GM20000 (cell line): ENCODE measurements around the gene SYNM.

Source experiments
- DNase-seq: peaks from one replicate; pipeline ENCODE4 v3.0.0; 2012; ENCODE audit warnings: low spot score
- TF ChIP-seq, protein P1 (sequence below): IDR thresholded peaks from 2 replicates; pipeline ENCODE4 v1.5.1; 2012; ENCODE audit warnings: mild to moderate bottlenecking, control low read depth; ENCODE audit errors: extremely low read depth, missing control alignments

Gene SYNM

GRCh38 chr15:99117111-99117510 lies 12.2 kb downstream of the SYNM start:
- TF ChIP-seq, protein P1, sequence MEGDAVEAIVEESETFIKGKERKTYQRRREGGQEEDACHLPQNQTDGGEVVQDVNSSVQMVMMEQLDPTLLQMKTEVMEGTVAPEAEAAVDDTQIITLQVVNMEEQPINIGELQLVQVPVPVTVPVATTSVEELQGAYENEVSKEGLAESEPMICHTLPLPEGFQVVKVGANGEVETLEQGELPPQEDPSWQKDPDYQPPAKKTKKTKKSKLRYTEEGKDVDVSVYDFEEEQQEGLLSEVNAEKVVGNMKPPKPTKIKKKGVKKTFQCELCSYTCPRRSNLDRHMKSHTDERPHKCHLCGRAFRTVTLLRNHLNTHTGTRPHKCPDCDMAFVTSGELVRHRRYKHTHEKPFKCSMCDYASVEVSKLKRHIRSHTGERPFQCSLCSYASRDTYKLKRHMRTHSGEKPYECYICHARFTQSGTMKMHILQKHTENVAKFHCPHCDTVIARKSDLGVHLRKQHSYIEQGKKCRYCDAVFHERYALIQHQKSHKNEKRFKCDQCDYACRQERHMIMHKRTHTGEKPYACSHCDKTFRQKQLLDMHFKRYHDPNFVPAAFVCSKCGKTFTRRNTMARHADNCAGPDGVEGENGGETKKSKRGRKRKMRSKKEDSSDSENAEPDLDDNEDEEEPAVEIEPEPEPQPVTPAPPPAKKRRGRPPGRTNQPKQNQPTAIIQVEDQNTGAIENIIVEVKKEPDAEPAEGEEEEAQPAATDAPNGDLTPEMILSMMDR, result no peak
- DNase-seq, result no peak

- DNase-seq, result no peak
- TF ChIP-seq, protein P1, result no peak
Observed at GRCh38 chr15:99117563-99118257, 12.8 kb downstream of the SYNM start.

DNA sequence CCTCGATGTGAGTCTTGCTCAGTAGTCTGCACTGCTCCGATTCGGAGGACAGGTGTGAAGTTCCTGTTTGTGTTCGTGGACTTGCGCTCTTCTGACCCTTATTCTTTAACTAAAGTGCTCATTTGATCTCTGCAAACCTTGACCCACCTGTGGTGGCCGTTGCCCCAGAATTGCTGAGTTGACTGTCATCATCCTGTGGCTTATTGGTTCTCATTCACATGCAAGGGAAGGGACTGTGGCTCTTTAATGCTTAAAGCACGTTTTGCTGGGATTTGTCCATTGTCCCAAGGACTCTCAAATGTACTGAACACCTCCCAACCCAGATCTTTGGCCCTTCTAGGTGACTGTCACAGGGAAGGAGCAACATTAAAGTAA lies 13.4 kb downstream of the SYNM start:
- TF ChIP-seq, protein P1, result no peak
- no peak for DNase-seq

DNA sequence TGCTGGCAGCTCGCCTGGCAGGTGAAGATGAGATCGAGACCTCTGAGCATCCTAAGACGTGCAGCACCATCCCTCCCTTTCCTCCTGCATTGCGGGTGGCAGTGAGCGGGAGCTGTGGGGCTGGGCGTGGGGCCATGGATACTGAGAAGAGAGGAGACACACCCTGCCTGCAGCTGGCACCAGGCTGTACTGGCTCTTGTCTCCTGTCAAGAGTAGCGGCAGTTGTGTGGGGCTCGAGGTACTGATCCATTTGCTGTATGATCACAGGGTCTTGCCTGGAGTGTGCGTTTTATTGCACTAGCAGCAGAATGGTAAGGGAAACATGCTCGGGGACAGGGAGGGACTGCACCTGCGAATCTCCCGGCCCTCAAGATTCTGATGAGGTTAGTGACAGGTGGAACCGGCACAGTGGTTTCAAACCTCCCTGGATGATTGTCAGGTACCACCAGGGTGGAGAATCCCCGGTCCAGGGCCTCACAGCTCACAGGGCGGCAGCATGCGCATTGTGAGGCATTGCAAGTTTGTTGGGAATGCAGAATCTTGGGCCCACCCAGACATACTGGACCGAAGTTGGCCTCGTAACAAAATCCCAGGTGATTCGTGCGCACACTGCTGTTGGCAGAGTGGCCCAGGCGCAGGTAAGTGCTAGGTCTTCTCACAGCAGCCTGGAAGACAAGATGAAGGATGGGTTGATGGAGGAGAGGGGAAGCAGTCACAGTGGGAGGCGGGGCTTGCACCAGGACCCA lies 14.1 kb downstream of the SYNM start:
- TF ChIP-seq, protein P1, result no peak
- DNase-seq, result no peak

- no peak for DNase-seq
- TF ChIP-seq, protein P1, result no peak
Observed at GRCh38 chr15:99120050-99120777, 15.3 kb downstream of the SYNM start.

DNA sequence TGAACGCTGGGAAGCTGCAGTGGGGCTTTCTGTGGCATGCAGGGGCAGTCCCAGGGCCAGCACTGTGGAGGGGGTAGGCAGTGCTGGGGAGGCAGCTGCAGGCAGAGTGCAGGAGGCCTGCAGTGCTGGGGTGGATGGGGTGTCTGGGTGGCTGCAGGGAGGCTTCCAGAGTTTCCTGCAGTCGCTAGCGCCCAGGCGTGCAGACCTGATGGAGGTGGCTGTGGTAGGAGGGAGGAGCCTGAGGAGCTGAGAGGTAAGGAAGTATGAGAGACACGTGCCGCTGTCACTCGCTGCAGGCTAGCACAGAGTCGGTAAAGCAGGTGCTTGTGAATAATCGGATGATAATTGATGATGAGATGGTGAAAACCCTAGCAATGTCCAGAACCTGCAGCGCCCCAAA lies 16.3 kb downstream of the SYNM start:
- TF ChIP-seq, protein P1, result no peak
- DNase-seq, result no peak

DNA sequence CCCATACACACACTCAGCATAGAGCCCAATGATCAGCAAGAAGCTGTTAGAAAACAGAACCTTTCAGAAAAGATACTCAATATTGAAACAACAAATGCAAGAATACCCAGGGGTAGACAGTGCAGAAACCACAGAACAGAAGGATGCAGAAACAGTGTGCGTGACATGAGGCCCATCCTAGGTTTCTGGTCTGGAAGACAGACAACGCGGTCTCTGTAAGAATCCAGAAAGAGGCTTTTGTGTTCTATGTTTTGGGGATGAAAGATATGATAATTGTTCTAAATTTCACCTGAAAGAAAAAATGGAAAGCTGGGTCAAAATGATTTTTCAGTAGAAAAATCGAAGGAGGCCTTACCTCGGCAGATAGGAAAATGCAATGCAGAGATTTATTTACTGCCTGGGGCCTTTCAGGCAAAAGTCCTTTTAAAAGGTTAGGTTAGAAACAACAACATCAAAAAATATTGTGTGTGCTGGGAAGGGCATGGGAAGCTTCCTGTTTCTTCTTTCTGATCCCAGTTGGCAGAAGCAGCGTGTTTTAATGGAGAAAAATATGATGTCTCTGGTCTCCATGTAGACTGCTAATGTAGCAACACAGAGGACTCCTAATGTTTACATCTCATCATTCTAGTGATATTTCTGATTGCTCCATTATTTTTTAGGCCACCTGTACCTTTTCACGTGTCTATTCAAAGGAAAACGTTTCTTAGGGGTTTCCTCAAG lies 17.0 kb downstream of the SYNM start:
- TF ChIP-seq, protein P1, result no peak

More for the DNA sequence above, 17.0 kb downstream of the SYNM start:
- no peak for DNase-seq
